SH-SY5Y (cell line): ENCODE measurements around the gene TMEM63C.

Experiments used
- GATA2 ChIP-seq: IDR thresholded peaks from 2 replicates; pipeline ENCODE4 v1.6.1; 2011; ENCODE audit warnings: mild to moderate bottlenecking, low read depth, low read length
- GATA3 ChIP-seq: IDR thresholded peaks from 2 replicates; pipeline ENCODE4 v1.6.1; 2011; ENCODE audit warnings: low read depth, mild to moderate bottlenecking, low read length, moderate library complexity

DNA sequence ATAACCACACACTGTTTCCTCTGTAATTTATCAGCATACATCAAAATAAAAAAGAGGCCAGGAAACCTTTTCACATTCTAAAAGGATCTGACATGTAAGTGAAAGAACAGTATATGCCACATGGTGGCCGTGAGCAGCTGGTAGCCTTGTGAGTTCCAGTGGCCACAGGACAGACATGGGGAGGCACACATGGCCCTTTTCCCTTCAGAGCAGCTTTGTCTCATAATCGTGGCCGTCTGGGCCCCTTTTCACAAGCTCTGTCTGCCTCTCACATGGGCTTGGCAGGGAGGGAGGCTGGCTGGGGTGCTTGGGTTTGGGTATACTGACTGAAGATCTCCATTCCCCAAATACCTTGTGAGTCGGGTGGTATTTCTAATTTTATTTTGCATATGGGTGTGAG is 38.5 kb upstream of the TMEM63C start:
- TF ChIP-seq GATA3 (no peak), GATA2 (no peak)
